LNCaP clone FGC (cell line): ENCODE data around the gene VAMP2.

Experiments
- DNase-seq: peaks from one replicate; pipeline ENCODE4 v3.0.0-alpha.2; 2011; ENCODE audit warnings: low read depth
- H3K4me3 ChIP-seq: 2 replicates; pipeline ENCODE4 v1.5.1; 2011; ENCODE audit warnings: mild to moderate bottlenecking, low read depth, low read length, control low read depth
- TF ChIP-seq, protein P1 (sequence below): IDR thresholded peaks from 2 replicates; pipeline ENCODE4 v1.5.1; 2012; ENCODE audit warnings: mild to moderate bottlenecking; ENCODE audit not compliant: control insufficient read depth, insufficient read depth; ENCODE audit errors: extremely low read depth

Gene VAMP2

DNA sequence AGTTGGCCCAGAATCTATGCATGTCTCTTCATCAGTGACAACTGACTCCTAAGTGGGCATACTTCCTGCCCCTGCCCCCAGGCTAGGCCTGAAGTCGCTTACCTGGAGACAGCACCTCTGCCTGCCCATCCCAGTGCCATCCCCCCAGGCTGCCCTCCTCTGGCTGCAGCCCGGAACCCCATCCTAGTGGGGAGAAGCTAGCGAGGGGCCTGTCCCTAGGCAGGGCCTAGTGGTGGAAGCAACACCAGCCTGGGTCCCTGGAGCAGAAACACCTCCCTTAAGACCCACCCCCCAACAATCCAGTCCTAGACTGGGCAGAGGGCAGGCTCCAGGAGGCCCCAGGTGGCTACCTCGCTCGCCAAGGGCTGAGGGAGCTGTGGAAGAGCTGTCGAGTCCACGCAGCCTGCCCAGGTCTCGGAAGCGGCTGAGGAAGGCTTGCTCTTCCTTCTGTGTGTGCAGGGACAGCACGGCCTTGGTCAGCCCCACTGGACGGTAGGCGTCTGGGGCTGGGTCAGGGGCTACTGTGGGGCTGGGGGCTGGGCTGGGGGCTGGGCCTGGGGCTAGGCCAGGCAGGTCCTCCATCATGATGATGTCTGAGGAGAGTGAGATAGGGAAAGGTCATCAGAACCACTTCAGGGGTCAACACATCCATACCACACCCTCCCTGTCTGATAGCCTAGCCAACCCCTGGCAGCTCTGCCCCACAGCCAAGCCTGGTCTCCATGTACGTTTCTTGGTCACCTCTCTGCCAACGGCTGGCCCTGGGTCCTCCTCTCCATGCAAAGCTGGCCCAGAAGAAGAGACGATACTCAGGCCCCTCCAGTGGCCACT is 18.1 kb downstream of the VAMP2 start:
- TF ChIP-seq, protein P1, sequence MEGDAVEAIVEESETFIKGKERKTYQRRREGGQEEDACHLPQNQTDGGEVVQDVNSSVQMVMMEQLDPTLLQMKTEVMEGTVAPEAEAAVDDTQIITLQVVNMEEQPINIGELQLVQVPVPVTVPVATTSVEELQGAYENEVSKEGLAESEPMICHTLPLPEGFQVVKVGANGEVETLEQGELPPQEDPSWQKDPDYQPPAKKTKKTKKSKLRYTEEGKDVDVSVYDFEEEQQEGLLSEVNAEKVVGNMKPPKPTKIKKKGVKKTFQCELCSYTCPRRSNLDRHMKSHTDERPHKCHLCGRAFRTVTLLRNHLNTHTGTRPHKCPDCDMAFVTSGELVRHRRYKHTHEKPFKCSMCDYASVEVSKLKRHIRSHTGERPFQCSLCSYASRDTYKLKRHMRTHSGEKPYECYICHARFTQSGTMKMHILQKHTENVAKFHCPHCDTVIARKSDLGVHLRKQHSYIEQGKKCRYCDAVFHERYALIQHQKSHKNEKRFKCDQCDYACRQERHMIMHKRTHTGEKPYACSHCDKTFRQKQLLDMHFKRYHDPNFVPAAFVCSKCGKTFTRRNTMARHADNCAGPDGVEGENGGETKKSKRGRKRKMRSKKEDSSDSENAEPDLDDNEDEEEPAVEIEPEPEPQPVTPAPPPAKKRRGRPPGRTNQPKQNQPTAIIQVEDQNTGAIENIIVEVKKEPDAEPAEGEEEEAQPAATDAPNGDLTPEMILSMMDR, result no peak
- no peak for DNase-seq
- H3K4me3 ChIP-seq, result no peak overlapping the region

DNA sequence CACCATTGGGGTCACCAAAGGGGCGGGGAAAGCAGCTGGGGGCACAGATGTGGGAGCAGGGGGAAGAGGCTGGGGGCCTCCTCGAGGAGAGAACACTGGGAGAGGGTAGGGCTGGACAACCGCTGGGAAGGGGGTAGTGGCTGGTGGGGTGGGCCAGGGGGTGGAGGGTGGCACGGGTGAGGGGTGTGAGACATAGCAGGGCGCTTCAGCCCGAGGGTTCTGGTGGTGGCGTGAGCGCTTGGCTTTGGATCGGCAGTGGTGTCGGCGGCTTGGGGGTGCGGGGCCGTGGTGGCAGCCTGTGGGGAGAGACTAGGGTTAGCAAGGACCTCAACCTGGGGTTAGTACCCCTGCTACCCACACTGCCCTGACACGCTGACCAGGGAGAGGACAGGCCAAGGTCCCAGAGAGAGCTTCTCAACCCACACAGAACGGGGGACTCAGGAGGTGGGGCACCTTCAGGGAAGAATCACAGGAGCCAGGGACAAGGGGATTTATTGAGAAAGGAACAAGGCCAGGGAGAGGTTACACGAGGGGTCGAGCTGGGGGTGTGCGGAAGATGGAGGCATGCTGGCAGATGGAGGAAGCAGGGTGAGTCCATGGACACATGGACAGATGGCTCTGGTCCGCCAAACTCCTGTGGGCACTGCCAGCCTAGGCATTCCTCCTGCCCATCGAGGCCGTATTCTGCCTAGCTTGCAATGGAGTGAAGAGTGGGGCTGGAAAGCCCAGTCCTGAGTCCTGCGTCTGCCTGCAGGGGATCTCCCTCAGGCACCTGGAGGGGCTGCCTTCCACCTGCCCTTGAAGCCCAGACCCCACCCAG is 19.0 kb downstream of the VAMP2 start:
- TF ChIP-seq, protein P1, result no peak
- no peak overlapping the region for H3K4me3 ChIP-seq
- no peak for DNase-seq

DNA sequence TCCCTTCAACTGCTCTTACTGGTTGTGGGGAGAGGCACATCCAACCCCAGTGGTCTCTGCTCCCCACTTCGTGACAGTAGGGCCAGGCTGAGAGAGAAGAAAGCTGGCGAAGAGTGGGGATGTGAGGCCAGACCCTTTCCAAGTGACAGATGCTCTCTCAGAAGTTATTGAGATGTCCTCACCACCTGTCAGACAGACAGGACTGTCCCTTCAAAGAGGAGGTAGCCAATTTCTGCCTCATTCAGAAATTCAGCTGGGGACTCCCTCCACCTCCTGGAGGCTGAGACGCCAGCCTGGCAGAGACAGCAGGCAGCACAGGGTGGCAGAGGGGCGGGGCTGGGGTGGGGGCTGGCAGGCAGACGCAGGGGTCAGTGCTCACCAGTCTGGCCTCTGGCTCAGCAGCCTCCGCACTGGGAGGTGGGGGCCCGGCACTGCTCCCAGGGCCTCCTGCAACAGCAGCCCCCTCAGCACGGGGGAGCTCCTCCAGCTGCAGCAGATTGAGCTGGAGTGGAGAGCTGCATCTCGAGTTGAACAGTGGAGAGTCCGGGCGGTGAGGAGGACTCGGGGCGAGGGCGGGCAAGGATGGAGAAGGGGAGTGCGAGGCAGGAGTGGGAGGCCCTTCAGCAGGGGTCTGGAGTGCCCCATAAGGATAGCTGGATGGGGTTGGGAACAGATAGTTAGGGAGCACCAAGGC is 19.7 kb downstream of the VAMP2 start:
- H3K4me3 ChIP-seq, result no peak overlapping the region
- TF ChIP-seq, protein P1, result no peak
- no peak for DNase-seq

DNA sequence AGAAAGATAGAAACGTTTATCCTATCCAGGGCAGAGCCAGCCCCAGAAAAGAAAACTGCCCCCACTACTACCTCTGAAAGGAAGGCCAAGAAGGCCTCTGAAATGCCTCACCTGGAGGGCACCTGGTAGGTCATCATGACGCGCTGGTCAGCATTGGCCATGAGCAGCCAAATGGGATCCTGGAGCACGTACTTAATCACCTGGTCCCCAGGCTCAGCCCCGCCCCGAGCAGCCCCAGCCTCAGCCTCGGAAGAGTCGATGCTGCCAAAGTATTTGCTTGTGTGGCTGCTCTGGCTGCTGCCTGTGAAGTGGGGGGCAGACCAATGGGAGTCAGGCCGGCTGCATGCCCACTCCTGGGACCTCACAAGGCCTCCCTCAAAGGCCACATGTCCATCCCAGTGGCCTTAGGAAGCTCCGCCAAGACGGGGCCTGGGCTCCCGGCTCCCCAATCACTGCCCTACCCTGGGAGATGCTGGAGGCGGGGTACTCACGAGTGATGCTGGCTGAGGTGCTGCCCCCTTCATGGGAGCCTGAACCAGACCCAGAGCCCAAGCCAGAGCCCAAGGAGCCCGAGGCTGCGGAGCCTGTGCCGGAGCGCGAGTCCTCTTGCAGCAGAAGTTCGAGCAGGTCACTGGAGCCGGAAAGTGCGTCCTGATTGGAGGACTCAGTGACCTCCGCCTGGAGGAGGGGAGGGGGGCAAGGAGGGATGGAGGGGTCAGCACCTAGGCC is 20.4 kb downstream of the VAMP2 start:
- DNase-seq, result no peak
- H3K4me3 ChIP-seq, result no peak overlapping the region
- TF ChIP-seq, protein P1, result no peak

DNA sequence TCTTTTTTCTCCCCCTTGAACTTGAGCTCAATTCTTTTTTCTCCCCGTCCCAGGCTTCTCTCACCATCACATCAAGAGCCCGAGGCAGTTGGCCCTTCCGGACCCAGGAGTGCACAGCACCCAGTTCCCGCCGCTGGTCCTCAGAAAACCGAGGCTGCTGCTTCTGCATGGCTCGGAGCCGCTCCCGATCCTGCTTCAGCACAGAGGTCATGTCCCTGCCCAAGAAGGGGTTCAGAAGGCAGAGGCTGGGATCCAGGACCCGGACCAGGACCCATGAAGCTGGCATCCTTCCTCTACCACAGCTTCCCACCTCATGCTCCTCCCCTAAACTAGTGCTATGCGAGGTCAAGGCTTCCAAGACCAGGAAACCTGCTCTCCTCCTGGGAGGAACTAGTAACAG is 21.0 kb downstream of the VAMP2 start:
- H3K4me3 ChIP-seq, result no peak overlapping the region
- DNase-seq, result no peak
- TF ChIP-seq, protein P1, result no peak

DNA sequence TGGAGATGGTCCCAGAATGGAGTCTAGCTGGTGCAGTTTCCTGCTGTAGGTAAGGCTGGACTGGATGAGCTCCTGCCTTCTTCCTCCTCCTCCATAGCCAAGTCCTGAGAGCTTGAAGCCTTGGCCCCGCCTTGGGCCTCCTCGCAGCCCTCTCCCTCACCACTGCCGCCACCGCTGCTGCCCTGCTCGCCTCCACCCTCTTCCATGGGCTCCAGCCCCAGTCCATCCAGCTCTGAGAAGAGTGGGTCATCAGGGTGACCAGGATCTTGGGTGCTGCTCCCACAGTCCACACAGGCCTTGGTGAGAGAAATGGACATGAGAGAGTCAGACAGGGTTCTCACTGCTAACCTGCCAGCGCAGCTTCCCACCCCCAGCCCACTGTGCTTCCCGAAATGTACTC is 21.7 kb downstream of the VAMP2 start:
- no peak overlapping the region for H3K4me3 ChIP-seq
- TF ChIP-seq, protein P1, result no peak
- DNase-seq, result no peak
